NK-92 treated with Interleukin-12 subunit alpha and Interleukin-12 subunit beta, amount 100 ng/mL, for 24 hours (cell line): ENCODE data around the gene SNX9.
"Not testable (repeated sequence)": the region's sequence is repeated elsewhere in the genome, so short reads cannot be mapped to it uniquely, and the experiment has no call there.

Experiments used
- DNase-seq: peaks from one replicate; lab custom pipeline; 2025; lab: John Stamatoyannopoulos, UW

The SNX9 gene

DNA sequence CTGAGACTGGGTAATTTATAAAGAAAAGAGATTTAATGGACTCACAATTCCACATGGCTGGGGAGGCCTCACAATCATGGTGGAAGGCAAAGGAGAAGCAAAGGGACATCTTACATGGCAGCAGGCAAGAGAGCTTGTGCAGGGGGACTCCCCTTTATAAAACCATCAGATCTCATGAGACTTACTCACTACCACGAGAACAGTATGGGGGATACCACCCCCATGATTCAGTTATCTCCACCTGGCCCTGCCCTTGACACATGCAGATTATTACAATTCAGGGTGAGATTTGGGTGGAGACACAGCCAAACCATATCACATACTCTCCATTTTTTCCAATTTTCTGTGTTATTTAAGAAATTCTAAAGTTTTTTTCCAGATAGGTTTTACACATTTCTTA is 35.6 kb downstream of the SNX9 start:
- not testable (repeated sequence) for DNase-seq

DNA sequence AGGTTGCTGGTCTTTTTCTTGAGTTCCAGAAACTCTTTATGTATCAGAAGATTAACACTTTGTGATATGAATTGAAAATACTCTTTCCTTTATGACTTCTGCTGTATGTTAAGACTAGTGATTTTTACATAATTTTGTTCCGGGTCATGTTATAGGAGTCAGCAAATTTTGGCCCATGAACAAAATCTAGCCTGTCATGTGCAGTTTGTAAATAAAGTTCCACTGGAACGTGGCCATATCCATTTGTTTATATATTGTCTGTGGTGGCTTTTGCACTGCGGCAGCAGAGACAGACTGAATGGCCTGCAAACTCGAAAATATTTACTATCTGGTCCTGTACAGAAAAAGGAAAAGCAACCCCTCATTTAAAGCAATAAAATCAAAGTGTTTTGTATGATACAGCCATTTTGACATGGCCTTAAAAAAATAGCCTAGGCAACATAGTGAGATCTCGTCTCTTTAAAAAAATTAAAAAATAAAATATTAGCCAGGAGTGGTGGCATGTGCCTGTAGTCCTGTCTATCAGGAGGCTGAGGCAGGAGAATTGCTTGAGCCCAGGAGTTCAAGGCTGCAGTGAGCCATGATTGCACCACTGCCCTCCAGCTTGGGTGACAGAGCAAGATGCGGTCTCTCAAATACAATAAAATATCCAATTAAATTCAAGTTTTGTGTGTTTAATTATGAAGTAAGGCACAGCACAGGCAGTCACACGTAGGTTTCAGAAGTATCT is 36.9 kb downstream of the SNX9 start:
- no peak for DNase-seq

DNA sequence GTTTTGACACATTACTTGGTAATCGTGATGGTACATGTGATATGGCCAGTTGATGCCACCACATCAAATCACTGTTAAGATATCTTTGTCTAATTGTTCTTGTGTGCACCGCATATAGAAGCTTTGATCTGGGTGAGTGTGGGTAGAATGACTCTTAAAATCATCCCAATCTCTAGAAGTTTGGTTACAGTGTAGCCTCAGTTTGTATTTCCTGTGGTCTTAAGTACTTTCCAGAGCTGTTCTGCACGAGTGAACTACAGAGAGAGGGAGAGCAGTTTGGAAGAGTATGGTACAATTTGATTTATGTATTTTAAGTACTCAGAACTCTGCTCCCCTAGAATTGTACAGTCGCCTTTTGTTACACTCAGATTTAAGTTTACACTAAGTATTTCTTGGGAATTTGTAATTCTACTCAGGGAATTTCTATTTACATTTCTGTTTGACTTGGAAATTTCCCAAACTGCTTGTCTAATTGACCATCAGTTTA is 37.5 kb downstream of the SNX9 start:
- DNase-seq = no peak

DNA sequence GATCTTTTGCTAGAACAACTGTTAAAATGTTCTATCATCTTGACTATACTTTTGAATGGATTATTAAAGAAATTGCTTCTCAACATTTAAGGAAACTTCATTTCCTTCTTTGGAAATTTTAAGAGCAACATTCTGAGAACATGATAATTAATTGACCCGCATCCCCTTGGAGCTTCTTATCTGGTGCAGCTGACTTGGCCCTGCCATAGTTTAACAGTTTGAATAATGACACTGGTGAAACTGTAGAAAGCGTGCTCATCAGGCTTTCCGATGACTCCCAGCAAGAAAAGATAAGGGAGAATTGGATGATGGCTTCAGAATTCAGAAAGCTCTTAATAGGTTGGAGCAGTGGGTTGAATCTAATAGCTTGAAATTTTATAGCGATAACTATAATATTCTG is 38.1 kb downstream of the SNX9 start:
- no peak for DNase-seq

DNA sequence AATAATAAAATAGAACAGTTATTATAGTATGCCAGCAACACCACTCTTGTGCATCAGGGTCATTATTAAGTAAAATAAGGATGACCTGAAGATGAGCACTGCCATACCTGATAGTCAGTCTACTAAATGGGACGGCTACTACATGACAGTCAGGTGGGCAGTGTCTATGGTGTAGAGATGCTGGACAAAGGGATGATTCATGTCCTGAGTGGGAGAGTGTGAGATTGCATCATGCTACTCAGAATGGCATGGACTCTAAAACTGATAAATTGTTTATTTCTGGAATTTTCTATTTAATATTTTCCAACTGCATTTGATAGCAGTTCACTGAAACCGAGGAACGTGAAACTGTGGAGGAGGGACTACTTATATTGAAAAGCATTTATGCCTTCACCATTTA is 38.8 kb downstream of the SNX9 start:
- no peak for DNase-seq

DNA sequence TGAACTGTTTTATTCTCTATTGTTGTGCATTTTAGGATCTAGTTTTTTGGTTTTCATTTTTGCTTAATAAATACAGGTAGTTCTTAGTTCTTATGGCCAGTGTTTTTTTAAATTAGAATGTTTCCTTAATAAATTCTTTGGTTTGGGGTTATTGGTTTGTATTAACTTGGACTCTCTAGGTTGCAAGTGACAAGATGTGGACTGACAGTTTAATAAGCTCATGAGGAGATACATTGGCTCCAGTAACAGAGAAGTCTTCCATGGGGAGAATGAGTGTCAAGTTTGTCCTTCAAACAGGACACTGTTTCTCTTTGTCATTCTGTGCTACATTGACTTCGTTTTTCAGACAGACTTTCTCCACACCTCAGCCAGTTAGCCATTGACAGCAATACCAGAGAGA is 39.7 kb downstream of the SNX9 start:
- no peak for DNase-seq

DNA sequence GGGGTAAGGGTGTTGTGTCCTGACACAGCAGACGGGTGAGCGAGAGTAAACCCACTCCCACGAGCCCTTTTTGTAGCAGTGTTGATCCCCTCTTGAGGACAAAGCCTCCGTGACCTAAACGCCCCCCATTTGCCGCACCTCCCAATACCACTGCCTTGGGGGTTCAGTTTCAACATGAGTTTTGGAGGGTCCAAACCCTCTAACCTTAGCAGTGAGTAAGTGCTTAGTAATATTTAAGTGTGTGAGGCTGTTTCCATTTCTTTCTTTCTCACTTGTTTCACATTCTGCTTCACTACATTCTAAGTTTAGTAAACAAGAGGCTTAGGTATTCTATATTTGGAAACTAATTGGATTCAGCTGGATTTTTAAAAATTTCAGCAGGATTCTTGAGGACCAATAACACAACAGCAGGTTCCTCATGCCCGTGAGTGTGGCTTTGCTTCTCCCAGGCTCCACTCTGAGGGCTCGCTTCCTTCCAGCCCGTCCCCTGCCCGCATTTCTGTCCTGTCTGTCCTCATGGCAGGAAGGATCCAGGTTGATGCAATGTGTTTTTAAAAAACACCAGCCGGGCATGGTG is 41.2 kb downstream of the SNX9 start:
- DNase-seq = no peak

DNA sequence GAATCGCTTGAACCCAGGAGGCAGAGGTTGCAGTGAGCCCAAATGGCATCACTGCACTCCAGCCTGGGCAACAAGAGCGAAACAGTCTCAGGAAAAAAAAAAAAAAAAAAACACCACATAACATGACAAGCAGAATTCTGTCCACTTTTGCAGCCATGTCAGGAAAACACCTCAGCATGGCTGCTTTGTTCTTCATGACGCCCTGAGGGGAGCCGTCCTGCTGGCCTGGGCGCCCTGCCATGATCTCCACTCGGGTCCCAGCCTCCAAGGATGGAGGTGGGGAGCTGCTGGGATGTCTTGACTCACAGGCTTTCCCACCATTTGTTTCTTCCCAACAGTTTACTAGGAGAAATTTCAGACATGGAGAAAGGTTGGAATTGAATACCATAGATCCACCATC is 42.2 kb downstream of the SNX9 start:
- DNase-seq = no peak

DNA sequence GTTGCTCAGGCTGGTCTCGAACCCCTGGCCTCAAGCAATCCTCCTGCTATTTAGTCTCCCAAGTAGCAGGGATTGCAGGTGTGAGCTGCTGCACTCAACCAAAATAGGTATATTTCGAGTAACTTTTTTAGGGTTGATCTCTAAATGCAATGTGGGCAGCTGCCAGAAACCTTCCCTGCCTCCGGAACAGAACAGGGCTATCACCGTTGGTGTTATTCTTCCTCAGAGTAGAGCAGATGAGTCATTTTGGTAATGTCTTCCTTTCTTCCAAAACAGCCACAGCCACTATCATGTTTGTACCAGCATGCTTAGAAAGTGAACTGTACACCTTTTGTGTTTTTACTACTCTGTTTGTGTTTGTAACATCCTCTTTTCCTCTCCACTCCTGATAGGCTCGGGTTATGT is 44.1 kb downstream of the SNX9 start:
- DNase-seq = no peak

DNA sequence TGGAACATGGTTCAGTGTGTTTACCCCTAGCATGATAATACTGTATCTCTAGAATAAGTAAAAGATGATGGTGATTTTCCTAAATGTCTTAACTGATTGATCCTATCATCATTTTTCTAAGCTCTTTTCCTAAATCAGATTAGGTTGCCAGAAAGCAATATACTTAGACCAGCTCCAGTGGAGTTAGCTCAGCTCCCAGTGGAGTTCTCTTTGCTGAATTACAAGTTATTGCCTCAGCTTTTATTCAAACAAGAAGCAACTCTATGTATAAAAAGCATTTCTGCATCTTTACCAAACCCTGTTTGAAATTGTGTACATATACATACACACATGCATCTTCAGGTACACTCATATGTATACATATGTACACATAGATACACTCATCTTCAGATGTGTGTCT is 44.9 kb downstream of the SNX9 start:
- no peak for DNase-seq

DNA sequence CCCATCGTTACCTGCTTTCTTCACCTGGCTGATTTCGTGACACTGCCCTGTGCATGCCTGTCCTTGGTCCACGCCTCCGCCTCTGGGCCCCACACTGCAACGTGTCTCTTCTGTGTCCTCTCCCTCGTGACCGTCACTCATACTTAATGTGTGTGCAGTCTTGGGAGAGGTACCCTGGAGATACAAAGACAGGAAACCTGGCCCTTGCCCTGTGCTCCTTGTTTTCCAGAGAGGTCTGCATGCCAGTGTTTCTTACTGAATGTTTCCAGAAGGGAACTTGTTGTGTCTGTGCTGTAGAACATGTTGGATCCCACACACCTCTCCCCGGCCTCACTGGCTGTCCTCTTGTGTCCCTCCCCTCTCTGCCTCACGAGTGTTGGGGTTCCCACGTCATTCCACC is 45.8 kb downstream of the SNX9 start:
- DNase-seq = no peak

DNA sequence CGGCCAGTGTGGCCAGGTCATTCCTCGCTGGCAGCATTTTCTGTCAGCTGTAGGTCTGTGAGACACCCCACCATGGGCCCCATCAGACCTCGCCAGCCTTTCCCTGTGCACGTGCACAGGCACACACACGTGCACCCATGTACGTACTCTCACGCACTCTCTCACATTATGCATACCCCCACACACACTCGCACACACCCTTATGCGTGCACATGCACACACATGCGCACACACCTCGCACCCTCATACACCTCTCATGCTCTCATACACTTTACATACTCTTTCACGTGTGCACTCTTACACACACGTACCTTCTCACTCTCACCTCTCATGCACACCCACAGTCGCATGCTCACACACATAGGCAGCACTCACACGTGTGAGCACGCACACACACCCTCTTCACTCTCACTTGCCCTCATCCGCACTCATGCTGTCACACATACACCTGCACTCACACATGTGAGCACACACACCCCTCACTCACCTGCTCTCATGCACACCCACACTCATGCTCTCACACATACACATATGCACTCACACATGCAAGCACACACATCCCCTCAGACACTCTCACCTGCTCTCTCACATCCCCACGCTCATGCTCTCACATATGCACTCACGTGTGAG is 46.7 kb downstream of the SNX9 start:
- no peak for DNase-seq

DNA sequence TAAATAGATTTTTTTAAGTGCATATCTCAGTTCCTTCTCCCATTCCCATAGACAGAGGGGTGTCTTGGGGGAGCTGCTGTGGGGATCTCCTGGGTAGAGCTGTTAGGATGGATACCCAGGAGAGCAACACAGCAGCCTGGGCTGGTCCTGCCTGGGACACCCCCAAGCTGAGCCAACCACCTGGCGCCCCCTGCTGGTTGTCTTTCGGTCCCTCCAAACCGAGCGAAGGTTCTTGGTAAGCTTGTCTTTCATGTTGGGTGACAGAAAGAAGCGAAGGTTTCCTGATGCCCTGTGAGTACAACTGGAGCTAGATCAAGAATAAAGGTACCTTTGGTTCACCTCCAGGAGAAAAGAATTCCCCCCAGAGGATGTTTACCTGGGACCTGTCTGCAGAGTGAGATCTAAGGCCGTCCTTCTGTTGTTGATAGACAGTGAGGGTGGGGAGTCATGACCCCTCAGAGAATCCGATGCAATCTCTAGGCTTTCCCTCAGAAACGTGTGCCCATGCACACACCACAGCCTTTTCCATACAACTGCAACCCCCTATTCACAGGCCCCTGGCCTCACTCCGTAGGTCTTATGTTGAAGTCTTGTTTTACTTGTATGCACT is 50.8 kb downstream of the SNX9 start:
- DNase-seq = peak; percentile 60

DNA sequence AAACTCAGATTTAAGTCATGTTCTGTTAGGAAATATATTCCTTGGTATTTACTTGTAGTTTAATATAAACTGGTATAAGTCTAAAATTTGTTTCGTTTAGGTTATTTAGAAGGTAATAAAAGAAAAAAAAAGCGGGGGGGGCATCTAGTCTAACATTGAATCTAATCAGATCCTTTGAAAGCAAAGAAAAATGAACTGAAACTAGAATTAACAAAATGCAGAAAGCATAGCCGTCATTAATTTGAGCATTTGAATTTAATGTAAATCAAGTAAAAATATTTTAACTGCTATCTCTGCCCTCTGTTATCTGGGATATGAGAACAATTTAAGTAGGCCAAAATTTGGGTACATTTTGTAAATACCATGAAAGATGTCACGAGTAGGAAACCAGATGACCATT is 54.1 kb downstream of the SNX9 start:
- no peak for DNase-seq

DNA sequence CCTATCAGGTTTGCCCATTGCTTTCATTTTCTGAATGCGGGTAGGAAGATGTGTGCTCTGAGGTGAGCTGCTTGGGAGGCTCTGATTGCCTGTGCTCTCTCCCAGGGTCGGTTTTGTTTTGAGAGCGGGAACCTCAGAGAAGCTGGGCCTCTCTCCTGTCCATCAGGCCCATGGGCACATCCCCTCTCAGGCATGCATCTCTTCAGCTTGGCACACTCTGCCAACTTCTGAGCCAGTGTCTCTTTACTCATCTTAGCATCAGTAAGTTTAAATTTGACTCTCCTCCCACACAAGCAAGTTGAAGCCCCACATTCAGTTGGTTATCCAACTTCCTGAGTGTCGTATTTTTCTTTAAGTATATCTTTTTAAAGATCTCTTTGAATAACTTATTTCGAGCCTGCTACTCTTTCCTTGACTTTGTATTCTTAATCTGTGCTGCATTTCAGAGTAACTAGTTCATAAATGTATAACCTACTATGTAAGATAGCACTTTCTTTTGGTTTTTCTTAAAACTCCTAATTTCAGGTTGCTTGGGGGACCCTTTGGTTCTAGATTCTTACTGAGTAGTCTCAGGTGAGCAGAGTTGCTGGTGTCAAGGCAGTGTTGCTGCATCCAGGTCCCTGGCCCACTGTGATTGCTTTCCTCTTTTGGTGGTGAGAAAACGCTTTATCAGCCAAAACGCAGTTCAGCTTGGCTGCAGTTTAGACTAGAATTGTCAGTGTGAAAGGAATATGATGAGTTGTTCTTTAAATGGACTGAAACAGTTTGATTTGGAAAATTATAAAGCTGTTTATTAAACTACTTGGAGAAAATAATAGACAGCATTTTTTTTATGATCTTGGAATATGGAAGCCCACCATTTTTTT is 54.8 kb downstream of the SNX9 start:
- no peak for DNase-seq

DNA sequence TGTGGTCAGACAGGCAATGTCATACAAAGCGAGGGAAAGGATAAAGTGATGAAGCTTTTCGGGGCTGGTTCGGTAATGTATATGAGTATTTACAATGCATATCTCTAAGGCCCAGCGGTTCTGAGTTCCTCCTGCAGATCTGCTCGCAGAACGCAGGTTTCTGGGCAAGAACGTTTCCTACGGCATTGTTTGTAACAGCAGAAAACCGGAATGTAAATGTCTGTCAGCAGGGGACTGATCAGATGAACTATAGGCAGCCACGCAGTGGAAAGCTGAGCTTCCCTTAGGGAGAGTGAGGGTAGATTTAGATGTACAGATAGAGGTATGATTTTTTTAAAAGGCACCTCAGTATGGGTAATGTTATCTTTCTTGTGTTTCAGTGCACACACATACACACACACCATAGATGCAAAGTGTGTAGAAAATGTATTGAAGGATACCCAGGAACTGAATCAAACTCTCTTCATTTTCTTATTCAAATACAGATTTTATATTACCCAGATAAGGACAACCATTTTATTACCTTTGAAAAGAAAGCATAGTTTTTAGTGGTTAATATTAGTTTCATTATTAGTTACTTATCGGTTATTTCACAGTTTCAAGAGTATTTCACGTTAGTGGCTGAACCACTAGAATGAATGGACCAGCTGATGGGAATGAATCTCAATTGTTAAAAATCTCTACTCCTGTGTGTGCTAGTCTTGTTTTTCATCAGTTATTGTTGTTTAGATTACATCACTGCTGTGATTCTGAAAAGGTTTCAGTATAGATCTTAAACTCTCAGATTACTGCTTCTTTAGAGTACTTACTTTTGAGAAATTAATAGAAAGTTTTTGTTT is 56.2 kb downstream of the SNX9 start:
- DNase-seq = no peak

DNA sequence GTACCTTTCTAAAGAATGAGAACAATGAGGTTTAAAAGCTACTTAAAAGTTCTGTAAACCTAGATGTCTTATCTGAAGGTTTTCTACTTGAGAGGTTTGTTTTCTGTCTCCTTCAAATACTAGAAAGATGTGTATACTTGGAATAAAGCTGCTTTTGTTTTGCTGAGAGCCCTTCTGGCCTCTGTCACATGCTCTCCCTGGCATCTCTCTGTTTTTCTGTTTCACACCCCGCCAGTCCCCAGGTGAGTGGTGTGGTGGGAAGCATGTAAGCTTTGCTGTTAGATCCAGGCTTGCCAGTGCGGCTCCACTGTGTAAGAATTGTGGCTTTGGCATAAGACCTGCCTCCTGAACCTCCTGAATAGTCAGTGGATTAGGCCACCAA is 56.8 kb downstream of the SNX9 start:
- no peak for DNase-seq

DNA sequence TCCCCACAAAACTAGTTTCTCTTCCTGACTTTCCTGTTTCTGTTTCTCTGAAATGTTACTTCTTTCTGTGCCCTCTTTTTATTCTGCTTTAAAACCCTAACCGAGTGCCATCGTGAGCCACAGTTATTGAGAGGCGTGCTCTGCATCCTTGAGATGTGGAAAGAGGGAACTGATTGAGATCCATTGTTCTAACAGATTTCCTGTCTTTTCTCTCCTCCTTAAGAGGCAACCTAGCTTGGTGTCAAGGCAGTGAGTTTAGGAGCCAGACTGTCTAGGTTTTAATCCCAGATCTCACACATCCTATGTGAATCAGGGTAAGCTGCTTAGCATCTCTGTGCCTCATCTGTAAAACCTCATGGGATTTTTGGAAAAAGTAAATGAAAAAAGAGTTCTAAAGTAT is 57.5 kb downstream of the SNX9 start:
- DNase-seq = no peak

DNA sequence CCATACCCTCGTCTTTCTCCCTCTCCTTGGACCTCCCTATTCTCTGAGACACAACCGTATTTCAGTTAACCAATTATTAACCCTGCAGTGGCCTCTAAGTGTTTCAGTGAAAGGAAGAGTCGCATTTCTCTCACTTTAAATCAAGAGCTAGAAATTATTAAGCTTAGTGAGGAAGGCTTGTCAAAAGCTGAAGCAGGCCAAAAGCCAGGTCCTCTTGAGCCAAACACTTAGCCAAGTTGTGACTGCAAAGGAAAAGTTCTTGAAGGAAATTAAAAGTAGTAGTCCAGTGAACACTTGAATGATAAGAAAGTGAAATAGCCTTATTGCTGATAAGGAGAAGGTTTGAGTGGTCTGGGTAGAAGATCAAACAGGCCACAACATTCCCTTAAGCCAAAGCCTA is 58.3 kb downstream of the SNX9 start:
- DNase-seq = no peak

DNA sequence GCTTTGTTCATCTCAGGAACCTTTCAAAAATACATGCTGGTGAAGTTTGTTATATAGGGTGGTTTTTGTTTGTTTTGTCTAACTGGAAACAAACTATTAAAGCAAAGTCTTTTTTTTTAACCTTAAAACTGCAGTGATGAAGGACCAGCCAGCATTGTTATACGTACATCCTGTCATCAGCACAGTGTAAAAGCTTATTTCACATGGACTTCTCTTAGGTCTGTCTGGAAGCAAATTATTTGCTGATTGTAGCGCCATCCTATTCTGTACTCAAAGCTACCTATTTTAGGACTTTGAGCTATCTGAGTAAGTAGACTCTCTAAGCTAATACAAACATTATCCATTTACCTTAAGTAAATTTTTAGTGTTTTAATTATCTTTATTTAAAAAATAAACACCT is 61.7 kb downstream of the SNX9 start:
- no peak for DNase-seq

DNA sequence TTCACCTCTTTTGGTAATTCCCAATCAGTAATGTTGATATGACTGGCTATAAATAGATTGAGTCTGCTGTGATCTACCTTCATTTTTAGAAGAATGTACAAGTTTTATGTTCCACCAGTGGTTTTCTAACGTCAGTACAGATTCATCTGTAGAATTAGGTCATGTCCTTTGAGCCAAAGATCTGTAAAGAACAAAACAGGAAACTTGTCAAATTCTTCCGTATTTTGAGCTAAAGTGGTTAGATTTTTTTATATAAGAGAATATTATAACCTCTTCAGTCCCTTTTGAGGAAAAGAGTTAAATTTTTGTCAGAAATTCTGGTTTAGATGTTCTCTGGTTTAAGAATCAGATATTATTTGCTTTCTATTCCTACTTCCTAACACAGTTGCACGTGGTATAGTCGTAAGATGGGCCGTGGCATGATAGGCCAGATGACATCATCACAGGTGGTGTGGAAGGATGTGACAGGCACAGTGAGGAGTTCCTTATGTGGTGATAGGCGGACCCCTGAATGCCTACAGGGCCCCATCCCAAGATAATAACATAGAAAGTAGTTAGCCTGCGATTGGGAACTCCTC is 62.3 kb downstream of the SNX9 start:
- no peak for DNase-seq
